H1 (cell line): ENCODE measurements around the gene CIAO3.

ENCODE experiments used
- ASH2L ChIP-seq: fragments of 200-600, 300-600 bp; sonication (generic); IDR thresholded peaks from one replicate; pipeline ENCODE4 v1.7.1; 2017; ENCODE audit warnings: low read length
- CBX8 ChIP-seq: fragments of 300-800, 300-1000 bp; sonication (generic); IDR thresholded peaks from 2 replicates; pipeline ENCODE4 v1.7.1; 2016; ENCODE audit warnings: low read depth, low read length, borderline replicate concordance
- EGR1 ChIP-seq: IDR thresholded peaks from 2 replicates; pipeline ENCODE4 v1.6.1; 2011; ENCODE audit warnings: low read depth, low read length, borderline replicate concordance
- EP300 ChIP-seq, 2 experiments: IDR thresholded peaks; 1 replicate in 1 of 2; 2 replicates in 1 of 2; pipeline ENCODE4 v1.6.1; 2011 to 2012; ENCODE audit warnings: low read depth in 2 of 2, low read length in 2 of 2, mild to moderate bottlenecking in 2 of 2, borderline replicate concordance in 1 of 2, inconsistent platforms in 1 of 2, moderate library complexity in 1 of 2
- EZH2 ChIP-seq: fragments of 200-600 bp; sonication (generic); IDR thresholded peaks from 2 replicates; pipeline ENCODE4 v1.7.1; 2012; ENCODE audit warnings: low read depth, mild to moderate bottlenecking, moderate library complexity, low read length, inconsistent platforms; ENCODE audit not compliant: severe bottlenecking
- GABPA ChIP-seq: IDR thresholded peaks from 2 replicates; pipeline ENCODE4 v1.6.1; 2011; ENCODE audit warnings: mild to moderate bottlenecking, low read length, moderate library complexity, borderline replicate concordance; ENCODE audit not compliant: insufficient read depth
- MAFK ChIP-seq: IDR thresholded peaks from 2 replicates; pipeline ENCODE4 v1.6.1; 2012; ENCODE audit warnings: low read depth, mild to moderate bottlenecking, improper control_type of control experiment, low read length
- PHF8 ChIP-seq: fragments of 200-600 bp; sonication (generic); conservative IDR thresholded peaks from 2 replicates; pipeline ENCODE4 v1.7.1; 2012; ENCODE audit warnings: low read depth, mild to moderate bottlenecking, inconsistent platforms, low read length, moderate library complexity
- POLR2A ChIP-seq, 2 experiments: IDR thresholded peaks; 1 replicate in 1 of 2; 2 replicates in 1 of 2; pipeline ENCODE4 v1.6.1; 2011; ENCODE audit warnings: low read depth in 2 of 2, low read length in 2 of 2, mild to moderate bottlenecking in 2 of 2; ENCODE audit errors: control extremely low read depth in 1 of 2
- YY1 ChIP-seq: IDR thresholded peaks from 2 replicates; pipeline ENCODE4 v1.6.1; 2011; ENCODE audit warnings: low read depth, mild to moderate bottlenecking, low read length
- ZNF274 ChIP-seq: IDR thresholded peaks from 2 replicates; pipeline ENCODE4 v1.7.0; 2012; ENCODE audit warnings: low read length, borderline replicate concordance; ENCODE audit errors: extremely low read depth
- TF ChIP-seq, protein P1 (sequence below), 3 experiments: IDR thresholded peaks; 1 replicate in 2 of 3; 2 replicates in 1 of 3; pipeline versions ENCODE4 v1.5.1 to v1.6.1; 2011; ENCODE audit warnings: low read length in 3 of 3, mild to moderate bottlenecking in 3 of 3, inconsistent platforms in 2 of 3, low read depth in 1 of 3, moderate library complexity in 1 of 3; ENCODE audit not compliant: insufficient read depth in 1 of 3; ENCODE audit errors: control extremely low read depth in 1 of 3
- TF ChIP-seq, protein P2 (sequence below): IDR thresholded peaks from 2 replicates; pipeline ENCODE4 v1.6.1; 2012; ENCODE audit warnings: inconsistent platforms
- TF ChIP-seq, protein P3 (sequence below): IDR thresholded peaks from 2 replicates; pipeline ENCODE4 v1.6.1; 2011; ENCODE audit warnings: low read depth, mild to moderate bottlenecking, low read length; ENCODE audit not compliant: insufficient read depth

DNA sequence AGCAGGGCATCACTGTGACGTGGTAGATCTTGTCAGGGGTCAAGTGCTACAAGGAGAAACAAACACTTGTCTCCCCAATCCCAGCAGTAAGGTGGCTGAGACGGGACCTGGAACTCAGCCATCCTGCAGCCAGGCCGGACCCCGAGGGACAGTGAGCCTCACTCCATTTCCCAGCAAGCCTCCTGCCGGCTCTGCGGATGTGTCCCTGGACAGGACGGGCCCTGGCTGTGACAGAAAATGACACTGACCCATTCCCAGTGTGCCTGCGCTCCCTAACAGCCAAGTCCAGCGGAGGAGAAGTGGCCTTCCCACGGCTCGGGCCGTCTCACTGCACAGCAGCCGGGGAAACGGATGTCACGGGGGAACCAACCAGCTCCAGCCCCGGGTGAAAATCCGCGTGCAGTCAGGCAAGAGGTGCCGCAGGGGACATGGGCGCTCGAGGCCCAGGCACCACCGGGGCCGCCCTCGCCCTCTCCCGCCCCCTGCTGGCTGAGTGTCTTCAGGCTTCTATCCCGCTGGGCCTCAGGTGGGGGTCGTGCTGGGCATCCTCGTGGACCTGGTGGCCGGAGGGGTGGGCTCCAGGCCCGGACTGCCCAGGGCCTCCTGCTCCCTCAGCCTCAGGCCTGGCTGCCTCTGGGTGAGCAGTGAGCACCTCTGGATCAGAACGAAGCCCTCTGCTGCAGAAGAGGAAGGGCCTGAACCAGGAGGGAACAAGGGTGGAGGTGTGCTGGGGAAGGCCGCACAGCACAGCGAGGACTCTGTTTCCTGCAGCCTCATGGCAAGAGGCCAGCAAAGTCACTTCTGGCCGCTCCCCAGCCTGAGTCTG is 7.2 kb downstream of the CIAO3 start:
- no peak for TF ChIP-seq POLR2A (IDR thresholded peaks at IDR 0.05; ENCODE audit: control extremely low read depth in 1 of 2, low read depth in 2 of 2, low read length in 2 of 2)
- no peak for TF ChIP-seq MAFK
- TF ChIP-seq, protein P1, sequence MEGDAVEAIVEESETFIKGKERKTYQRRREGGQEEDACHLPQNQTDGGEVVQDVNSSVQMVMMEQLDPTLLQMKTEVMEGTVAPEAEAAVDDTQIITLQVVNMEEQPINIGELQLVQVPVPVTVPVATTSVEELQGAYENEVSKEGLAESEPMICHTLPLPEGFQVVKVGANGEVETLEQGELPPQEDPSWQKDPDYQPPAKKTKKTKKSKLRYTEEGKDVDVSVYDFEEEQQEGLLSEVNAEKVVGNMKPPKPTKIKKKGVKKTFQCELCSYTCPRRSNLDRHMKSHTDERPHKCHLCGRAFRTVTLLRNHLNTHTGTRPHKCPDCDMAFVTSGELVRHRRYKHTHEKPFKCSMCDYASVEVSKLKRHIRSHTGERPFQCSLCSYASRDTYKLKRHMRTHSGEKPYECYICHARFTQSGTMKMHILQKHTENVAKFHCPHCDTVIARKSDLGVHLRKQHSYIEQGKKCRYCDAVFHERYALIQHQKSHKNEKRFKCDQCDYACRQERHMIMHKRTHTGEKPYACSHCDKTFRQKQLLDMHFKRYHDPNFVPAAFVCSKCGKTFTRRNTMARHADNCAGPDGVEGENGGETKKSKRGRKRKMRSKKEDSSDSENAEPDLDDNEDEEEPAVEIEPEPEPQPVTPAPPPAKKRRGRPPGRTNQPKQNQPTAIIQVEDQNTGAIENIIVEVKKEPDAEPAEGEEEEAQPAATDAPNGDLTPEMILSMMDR (IDR thresholded peaks at IDR 0.05; ENCODE audit: control extremely low read depth in 1 of 3, insufficient read depth in 1 of 3, low read depth in 1 of 3, low read length in 3 of 3), result peak in 2 of 3 experiments; percentile 65 to 68; a peak in 3 of 4 replicates
- TF ChIP-seq, protein P2, sequence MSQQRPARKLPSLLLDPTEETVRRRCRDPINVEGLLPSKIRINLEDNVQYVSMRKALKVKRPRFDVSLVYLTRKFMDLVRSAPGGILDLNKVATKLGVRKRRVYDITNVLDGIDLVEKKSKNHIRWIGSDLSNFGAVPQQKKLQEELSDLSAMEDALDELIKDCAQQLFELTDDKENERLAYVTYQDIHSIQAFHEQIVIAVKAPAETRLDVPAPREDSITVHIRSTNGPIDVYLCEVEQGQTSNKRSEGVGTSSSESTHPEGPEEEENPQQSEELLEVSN, result no peak
- TF ChIP-seq PHF8, result no peak
- TF ChIP-seq, protein P3, sequence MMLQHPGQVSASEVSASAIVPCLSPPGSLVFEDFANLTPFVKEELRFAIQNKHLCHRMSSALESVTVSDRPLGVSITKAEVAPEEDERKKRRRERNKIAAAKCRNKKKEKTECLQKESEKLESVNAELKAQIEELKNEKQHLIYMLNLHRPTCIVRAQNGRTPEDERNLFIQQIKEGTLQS, result no peak
- TF ChIP-seq ASH2L, result no peak
- no peak for TF ChIP-seq YY1
- TF ChIP-seq GABPA, result no peak
- no peak for TF ChIP-seq EGR1
- no peak for TF ChIP-seq EZH2
- no peak for TF ChIP-seq CBX8
- no peak for TF ChIP-seq ZNF274
- no peak for TF ChIP-seq EP300 (IDR thresholded peaks at IDR 0.05; ENCODE audit: borderline replicate concordance in 1 of 2, low read depth in 2 of 2, low read length in 2 of 2)
